ENCODE data around the gene TEX14.

GRCh38 chr17:58531661-58532554 is 159.9 kb downstream of the TEX14 start:
- no peak for TF ChIP-seq POLR2A (IDR thresholded peaks at IDR 0.05)
- no peak for TF ChIP-seq CTCF (IDR thresholded peaks at IDR 0.05)

Measured in lower leg skin (tissue), 3 donors.